IPS-NIHi11 (cell line): ENCODE measurements around the gene SCAMP4.
"Not testable (repeated sequence)": the region's sequence is repeated elsewhere in the genome, so short reads cannot be mapped to it uniquely, and the experiment has no call there.

Experiments
- DNase-seq: peaks from one replicate; pipeline ENCODE4 v3.0.0; 2012; ENCODE audit warnings: mixed read lengths, low spot score

SCAMP4 gene

GRCh38 chr19:1866693-1867348 lies 38.4 kb upstream of the SCAMP4 start:
- no peak for DNase-seq

- no peak for DNase-seq
Measured at GRCh38 chr19:1867349-1867724, 37.9 kb upstream of the SCAMP4 start.

GRCh38 chr19:1868971-1869370 lies 36.2 kb upstream of the SCAMP4 start:
- DNase-seq, result no peak

- DNase-seq, result no peak
Measured at GRCh38 chr19:1871140-1871597, 34.0 kb upstream of the SCAMP4 start.

- DNase-seq, result no peak
Measured at GRCh38 chr19:1871630-1872029, 33.6 kb upstream of the SCAMP4 start.

GRCh38 chr19:1872807-1873523 lies 32.2 kb upstream of the SCAMP4 start:
- no peak for DNase-seq

GRCh38 chr19:1873524-1874473 lies 31.4 kb upstream of the SCAMP4 start:
- no peak for DNase-seq

- no peak for DNase-seq
Measured at GRCh38 chr19:1874554-1875185, 30.5 kb upstream of the SCAMP4 start.

- not testable (repeated sequence) for DNase-seq
Measured at GRCh38 chr19:1875265-1875645, 29.9 kb upstream of the SCAMP4 start.

- DNase-seq, result peak; percentile 91
Measured at GRCh38 chr19:1875646-1876495, 29.3 kb upstream of the SCAMP4 start.

- peak; percentile 61 for DNase-seq
Measured at GRCh38 chr19:1876496-1877279, 28.5 kb upstream of the SCAMP4 start.

GRCh38 chr19:1877280-1877660 lies 27.9 kb upstream of the SCAMP4 start:
- not testable (repeated sequence) for DNase-seq

GRCh38 chr19:1878583-1878982 lies 26.6 kb upstream of the SCAMP4 start:
- not testable (repeated sequence) for DNase-seq

GRCh38 chr19:1879982-1880381 lies 25.2 kb upstream of the SCAMP4 start:
- not testable (repeated sequence) for DNase-seq

GRCh38 chr19:1880611-1881392 lies 24.4 kb upstream of the SCAMP4 start:
- DNase-seq, result no peak

- not testable (repeated sequence) for DNase-seq
Measured at GRCh38 chr19:1881393-1882088, 23.7 kb upstream of the SCAMP4 start.

GRCh38 chr19:1882089-1882785 lies 23.0 kb upstream of the SCAMP4 start:
- DNase-seq, result no peak
